OCI-LY1 (cell line): ENCODE data around the gene ZNF503.

ENCODE experiments used
- EZH2 ChIP-seq: fragments of 200-600 bp; sonication (generic), shearing (Covaris generic); IDR thresholded peaks from 2 replicates; pipeline ENCODE4 v1.8.0; 2017; ENCODE audit warnings: borderline replicate concordance, mixed run types, mild to moderate bottlenecking, antibody characterized with exemption, low read length, moderate library complexity, mixed read lengths
- TF ChIP-seq, protein P1 (sequence below): fragments of 200-600 bp; sonication (generic), shearing (Covaris generic); IDR thresholded peaks from 2 replicates; pipeline ENCODE4 v1.5.1; 2017; ENCODE audit warnings: mild to moderate bottlenecking, antibody characterized with exemption, low read length, moderate library complexity, mixed read lengths

DNA sequence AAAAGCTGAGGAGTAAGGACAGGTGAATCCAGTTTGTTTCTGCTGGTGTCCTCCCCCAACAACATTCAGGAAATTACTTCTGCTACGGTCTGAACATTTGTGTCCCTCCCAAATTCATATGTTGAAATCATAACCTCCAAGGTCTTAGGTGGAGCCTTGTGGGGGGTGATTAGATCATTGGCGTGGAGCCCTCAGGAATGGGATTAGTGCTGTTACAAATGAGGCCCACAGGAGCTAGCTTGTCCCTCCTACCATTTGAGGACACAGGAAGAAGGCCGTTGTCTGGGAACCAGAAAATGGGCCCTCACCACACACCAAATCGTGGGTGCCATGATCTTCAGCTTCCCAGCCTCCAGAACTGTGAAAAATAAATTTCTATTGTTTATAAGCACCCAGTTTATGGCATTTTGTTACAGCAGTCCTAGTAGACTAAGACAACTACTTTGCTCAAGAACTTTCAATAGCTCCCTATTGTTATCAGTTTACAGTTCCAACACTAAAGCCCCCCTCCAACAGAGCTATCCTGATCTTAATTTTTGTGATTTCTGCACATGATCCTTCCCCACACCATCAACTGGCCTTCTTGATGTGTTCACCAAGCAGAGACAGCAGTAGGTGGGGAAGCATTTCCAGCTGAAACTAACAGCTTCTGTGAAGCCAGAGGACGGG is 27.7 kb upstream of the ZNF503 start:
- TF ChIP-seq, protein P1, sequence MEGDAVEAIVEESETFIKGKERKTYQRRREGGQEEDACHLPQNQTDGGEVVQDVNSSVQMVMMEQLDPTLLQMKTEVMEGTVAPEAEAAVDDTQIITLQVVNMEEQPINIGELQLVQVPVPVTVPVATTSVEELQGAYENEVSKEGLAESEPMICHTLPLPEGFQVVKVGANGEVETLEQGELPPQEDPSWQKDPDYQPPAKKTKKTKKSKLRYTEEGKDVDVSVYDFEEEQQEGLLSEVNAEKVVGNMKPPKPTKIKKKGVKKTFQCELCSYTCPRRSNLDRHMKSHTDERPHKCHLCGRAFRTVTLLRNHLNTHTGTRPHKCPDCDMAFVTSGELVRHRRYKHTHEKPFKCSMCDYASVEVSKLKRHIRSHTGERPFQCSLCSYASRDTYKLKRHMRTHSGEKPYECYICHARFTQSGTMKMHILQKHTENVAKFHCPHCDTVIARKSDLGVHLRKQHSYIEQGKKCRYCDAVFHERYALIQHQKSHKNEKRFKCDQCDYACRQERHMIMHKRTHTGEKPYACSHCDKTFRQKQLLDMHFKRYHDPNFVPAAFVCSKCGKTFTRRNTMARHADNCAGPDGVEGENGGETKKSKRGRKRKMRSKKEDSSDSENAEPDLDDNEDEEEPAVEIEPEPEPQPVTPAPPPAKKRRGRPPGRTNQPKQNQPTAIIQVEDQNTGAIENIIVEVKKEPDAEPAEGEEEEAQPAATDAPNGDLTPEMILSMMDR, result no peak
- no peak for TF ChIP-seq EZH2
